ENCODE data around the gene SNTG2. TPM values are rescaled to one million over a fixed set of nuclear protein-coding genes. Genes with fewer than 3 reads are reported as not detected.

The SNTG2 gene
- total and polyA plus RNA-seq, 12 donors = 0.39 to 2.8 (median 1.0) TPM; not detected in 1

- H3K4me3 ChIP-seq = no peak overlapping the region
- H3K27ac ChIP-seq = no peak overlapping the region
- no peaks in the 10 kb centered on the region for H3K4me1 ChIP-seq
- H3K27me3 ChIP-seq = no peaks in the 10 kb centered on the region
- H3K36me3 ChIP-seq = no peaks in the 10 kb centered on the region
- H3K9me3 ChIP-seq = no peaks in the 10 kb centered on the region
- no peak for ATAC-seq
- no peak for DNase-seq
- 78 to 90% methylated on average over 10 of the region's 10 CpGs for WGBS, 2 donors
- TF ChIP-seq, protein P1, sequence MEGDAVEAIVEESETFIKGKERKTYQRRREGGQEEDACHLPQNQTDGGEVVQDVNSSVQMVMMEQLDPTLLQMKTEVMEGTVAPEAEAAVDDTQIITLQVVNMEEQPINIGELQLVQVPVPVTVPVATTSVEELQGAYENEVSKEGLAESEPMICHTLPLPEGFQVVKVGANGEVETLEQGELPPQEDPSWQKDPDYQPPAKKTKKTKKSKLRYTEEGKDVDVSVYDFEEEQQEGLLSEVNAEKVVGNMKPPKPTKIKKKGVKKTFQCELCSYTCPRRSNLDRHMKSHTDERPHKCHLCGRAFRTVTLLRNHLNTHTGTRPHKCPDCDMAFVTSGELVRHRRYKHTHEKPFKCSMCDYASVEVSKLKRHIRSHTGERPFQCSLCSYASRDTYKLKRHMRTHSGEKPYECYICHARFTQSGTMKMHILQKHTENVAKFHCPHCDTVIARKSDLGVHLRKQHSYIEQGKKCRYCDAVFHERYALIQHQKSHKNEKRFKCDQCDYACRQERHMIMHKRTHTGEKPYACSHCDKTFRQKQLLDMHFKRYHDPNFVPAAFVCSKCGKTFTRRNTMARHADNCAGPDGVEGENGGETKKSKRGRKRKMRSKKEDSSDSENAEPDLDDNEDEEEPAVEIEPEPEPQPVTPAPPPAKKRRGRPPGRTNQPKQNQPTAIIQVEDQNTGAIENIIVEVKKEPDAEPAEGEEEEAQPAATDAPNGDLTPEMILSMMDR (IDR thresholded peaks at IDR 0.05) = no peak
- intact Hi-C loops (cut with DNase I) = loop anchor here in 3 of 10 donors (10.0 kb wide), 2 partner anchors 115 to 125 kb away; no protein-coding TSS in a partner anchor
Observed at GRCh38 chr2:1369905-1370304, 419.3 kb downstream of the SNTG2 start.

- ATAC-seq (no peak), DNase-seq (no peak)
- TF ChIP-seq, protein P1 (IDR thresholded peaks at IDR 0.05) = no peak
- no peaks in the 10 kb centered on the region for H3K9me3 ChIP-seq
- no peaks in the 10 kb centered on the region for H3K27me3 ChIP-seq
- WGBS, 2 donors = 65 to 70% methylated on average over 4 of the region's 4 CpGs
- H3K27ac ChIP-seq = no peak overlapping the region
- no peak overlapping the region for H3K4me3 ChIP-seq
- intact Hi-C loops (cut with DNase I) = loop anchor here in 3 of 10 donors (10.0 kb wide), 2 partner anchors 116 to 126 kb away; no protein-coding TSS in a partner anchor
- no peaks in the 10 kb centered on the region for H3K4me1 ChIP-seq
- no peaks in the 10 kb centered on the region for H3K36me3 ChIP-seq
Observed at GRCh38 chr2:1370461-1370860, 419.8 kb downstream of the SNTG2 start.

DNA sequence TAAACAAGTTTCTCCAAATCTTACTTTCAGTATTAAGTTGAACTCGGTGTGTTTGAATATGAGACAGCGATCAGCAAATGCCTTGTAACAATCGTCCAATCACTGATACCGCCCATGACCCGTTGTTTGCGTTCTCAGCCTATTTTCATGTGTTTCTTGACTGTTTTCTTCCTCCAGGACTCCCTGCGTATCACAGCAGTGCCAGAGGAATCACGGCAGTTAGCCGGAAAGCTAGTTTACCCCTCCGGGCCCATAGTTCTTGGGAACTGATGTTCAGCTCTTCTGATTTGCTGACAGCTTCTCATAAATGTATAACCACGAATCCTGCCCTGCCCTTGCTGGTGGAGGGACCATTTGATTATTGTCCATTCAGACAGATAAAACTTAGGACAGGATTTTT lies 420.4 kb downstream of the SNTG2 start:
- intact Hi-C loops (cut with DNase I) = loop anchor here in 3 of 10 donors (10.0 kb wide), 2 partner anchors 116 to 126 kb away; no protein-coding TSS in a partner anchor
- H3K4me3 ChIP-seq = no peak overlapping the region
- ATAC-seq = no peak

DNA sequence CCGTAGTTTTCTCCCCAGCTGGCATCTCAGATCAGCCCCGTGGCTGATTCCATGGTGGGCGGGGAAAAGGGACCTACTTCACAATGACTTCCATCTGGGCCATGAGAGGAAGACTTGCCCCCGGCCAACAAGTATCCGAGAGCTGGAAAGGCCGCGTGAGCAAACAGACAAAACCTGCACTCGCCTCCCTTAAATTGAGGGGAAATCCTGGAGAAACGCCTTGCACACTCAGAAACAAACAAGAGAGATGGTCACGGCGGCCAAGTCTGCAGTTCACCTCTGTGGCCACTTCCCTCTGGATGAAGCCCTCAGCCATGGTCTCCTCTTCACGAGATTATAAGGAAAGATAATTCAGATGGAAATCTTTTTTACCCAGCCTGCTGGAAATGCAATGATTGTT lies 423.2 kb downstream of the SNTG2 start:
- 60 to 68% methylated on average over 12 of the region's 12 CpGs for WGBS, 2 donors
- TF ChIP-seq, protein P1 (IDR thresholded peaks at IDR 0.05) = no peak
- peak overlapping the region; percentile 27 to 84 (median 68) for H3K27ac ChIP-seq
- intact Hi-C loops (cut with DNase I) = loop anchor here in 3 of 10 donors (10.0 kb wide), 2 partner anchors 119 to 129 kb away; no protein-coding TSS in a partner anchor
- DNase-seq (peak in 1 of 2 donors; percentile 24), ATAC-seq (peak; percentile 33 to 76 (median 72))
- peaks cover 0 to 3% (median 0%) of the 10 kb centered on the region in 9 donors for H3K4me1 ChIP-seq
- no peaks in the 10 kb centered on the region for H3K9me3 ChIP-seq
- H3K36me3 ChIP-seq = no peaks in the 10 kb centered on the region
- H3K27me3 ChIP-seq = peaks cover 0 to 8% (median 0%) of the 10 kb centered on the region in 7 donors
- H3K4me3 ChIP-seq = peak overlapping the region in 9 of 10 donors; percentile 29 to 59 (median 43)

More for the DNA sequence above, 420.4 kb downstream of the SNTG2 start:
- Histone ChIP-seq H3K9me3 (no peaks in the 10 kb centered on the region), H3K36me3 (no peaks in the 10 kb centered on the region), H3K27ac (no peak overlapping the region), H3K4me1 (peaks cover 0 to 3% (median 0%) of the 10 kb centered on the region in 9 donors), H3K27me3 (peaks cover 0 to 4% (median 0%) of the 10 kb centered on the region in 7 donors)
- DNase-seq = no peak
- 83 to 84% methylated on average over 11 of the region's 11 CpGs for WGBS, 2 donors
- TF ChIP-seq, protein P1 (IDR thresholded peaks at IDR 0.05) = no peak
